HL-60 (cell line): Measurements from ENCODE around the gene SLC16A5.
"Not testable (repeated sequence)": the region's sequence is repeated elsewhere in the genome, so short reads cannot be mapped to it uniquely, and the experiment has no call there.

Experiments
- DNase-seq, 2 experiments: peaks; one replicate each; pipeline ENCODE4 v3.0.0-alpha.2; 2010 to 2020; ENCODE audit warnings: low read depth in 1 of 2, low spot score in 1 of 2
- H3K27ac ChIP-seq: fragments of 250-450 bp; sonication (Bioruptor Pico); replicated peaks from 2 replicates; pipeline ENCODE4 v1.5.1; 2020; ENCODE audit warnings: mild to moderate bottlenecking, moderate library complexity
- H3K27me3 ChIP-seq: fragments of 250-450 bp; sonication (Bioruptor Pico); 2 replicates; pipeline ENCODE4 v1.5.1; 2021; ENCODE audit warnings: mild to moderate bottlenecking, moderate library complexity; ENCODE audit not compliant: insufficient read depth, poor library complexity, severe bottlenecking
- H3K4me3 ChIP-seq: replicated peaks from 2 replicates; pipeline ENCODE4 v1.5.1; 2011; ENCODE audit warnings: mild to moderate bottlenecking, control low read depth, low read length; ENCODE audit not compliant: insufficient read depth
- CTCF ChIP-seq: IDR thresholded peaks from one replicate; pipeline ENCODE4 v1.5.1; 2011; ENCODE audit warnings: low read length, control low read depth, inconsistent platforms; ENCODE audit not compliant: insufficient read depth
- GABPA ChIP-seq: IDR thresholded peaks from 2 replicates; pipeline ENCODE4 v1.6.1; 2012; ENCODE audit warnings: low read depth
- POLR2AphosphoS5 ChIP-seq: IDR thresholded peaks from 2 replicates; pipeline ENCODE4 v1.6.1; 2012; ENCODE audit warnings: low read depth
- REST ChIP-seq: IDR thresholded peaks from 2 replicates; pipeline ENCODE4 v1.6.1; 2012; ENCODE audit warnings: low read depth; ENCODE audit not compliant: insufficient replicate concordance
- SPI1 ChIP-seq: IDR thresholded peaks from 2 replicates; pipeline ENCODE4 v1.6.1; 2012; ENCODE audit warnings: low read depth, mild to moderate bottlenecking, borderline replicate concordance

The SLC16A5 gene

GRCh38 chr17:75068750-75069149 is 19.0 kb upstream of the SLC16A5 start:
- no peaks in the 10 kb centered on the region for H3K27me3 ChIP-seq
- TF ChIP-seq GABPA = no peak
- no peak for TF ChIP-seq REST
- TF ChIP-seq POLR2AphosphoS5 = no peak
- no peak for TF ChIP-seq SPI1
- no peak for TF ChIP-seq CTCF
- H3K4me3 ChIP-seq = no peak overlapping the region

GRCh38 chr17:75069783-75070182 is 18.0 kb upstream of the SLC16A5 start:
- no peak for DNase-seq
- H3K27ac ChIP-seq = no peak overlapping the region
- TF ChIP-seq CTCF (peak; percentile 13), REST (no peak)

More at GRCh38 chr17:75068750-75069149, 19.0 kb upstream of the SLC16A5 start:
- DNase-seq = no peak
- H3K27ac ChIP-seq = no peak overlapping the region

GRCh38 chr17:75071478-75072271 is 16.1 kb upstream of the SLC16A5 start:
- not testable (repeated sequence) for H3K4me3 ChIP-seq, H3K27ac ChIP-seq, DNase-seq, H3K27me3 ChIP-seq

More at GRCh38 chr17:75069783-75070182, 18.0 kb upstream of the SLC16A5 start:
- no peak overlapping the region for H3K4me3 ChIP-seq
- no peaks in the 10 kb centered on the region for H3K27me3 ChIP-seq

- not testable (repeated sequence) for H3K4me3 ChIP-seq
These were observed 14.8 kb upstream of the SLC16A5 start for GRCh38 chr17:75072909-75073308.

GRCh38 chr17:75073618-75074047 is 14.1 kb upstream of the SLC16A5 start:
- Histone ChIP-seq H3K27ac (no peak overlapping the region), H3K27me3 (no peaks in the 10 kb centered on the region), H3K4me3 (no peak overlapping the region)
- TF ChIP-seq SPI1 = no peak
- TF ChIP-seq REST = no peak
- TF ChIP-seq POLR2AphosphoS5 = no peak
- TF ChIP-seq CTCF = no peak
- no peak for TF ChIP-seq GABPA
- DNase-seq = no peak

More at GRCh38 chr17:75072909-75073308, 14.8 kb upstream of the SLC16A5 start:
- H3K27ac ChIP-seq, DNase-seq, H3K27me3 ChIP-seq: not testable (repeated sequence)
